ENCODE results near the gene IGF2BP3.

DNA sequence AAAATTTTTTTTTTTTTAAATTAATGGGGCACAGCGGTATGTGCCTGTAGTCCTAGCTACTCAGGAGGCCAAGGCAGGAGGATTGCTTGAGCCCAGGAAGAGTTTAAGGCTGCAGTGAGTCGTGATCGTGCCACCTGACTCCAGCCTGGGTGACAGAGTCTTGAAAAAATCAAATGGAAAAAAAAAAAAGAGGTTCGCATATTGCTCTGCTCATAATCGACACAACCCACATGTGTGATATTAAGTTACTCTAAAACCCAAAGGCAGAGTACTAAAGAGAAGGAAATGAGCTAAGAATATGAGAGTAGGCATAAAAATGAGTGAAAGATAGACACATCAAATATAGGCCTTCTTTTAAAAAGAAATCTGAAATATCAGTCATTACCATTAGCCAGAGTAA is 66.3 kb downstream of the IGF2BP3 start:
- TF ChIP-seq TAF1 (IDR thresholded peaks at IDR 0.05; ENCODE audit: low read depth, low read length) (no peak), POLR2A (IDR thresholded peaks at IDR 0.05; ENCODE audit: low read depth, low read length) (no peak), POLR2AphosphoS5 (IDR thresholded peaks at IDR 0.05; ENCODE audit: low read depth, low read length) (no peak), PAX5 (IDR thresholded peaks at IDR 0.05; ENCODE audit: insufficient read depth, low read length, severe bottlenecking) (no peak)

Measured in GM12891 (cell line).